HG02973 (cell line): Measurements from ENCODE around the gene BAD.
A peak's percentile ranks its signal among the peaks of the same experiment; 100 is the strongest.

Source experiments
- ATAC-seq: cut with Tn5 transposase; IDR thresholded peaks from one replicate; pipeline ENCODE4 v1.9.1; 2021; ENCODE audit warnings: moderate library complexity; ENCODE audit not compliant: unreplicated experiment

The BAD gene

DNA sequence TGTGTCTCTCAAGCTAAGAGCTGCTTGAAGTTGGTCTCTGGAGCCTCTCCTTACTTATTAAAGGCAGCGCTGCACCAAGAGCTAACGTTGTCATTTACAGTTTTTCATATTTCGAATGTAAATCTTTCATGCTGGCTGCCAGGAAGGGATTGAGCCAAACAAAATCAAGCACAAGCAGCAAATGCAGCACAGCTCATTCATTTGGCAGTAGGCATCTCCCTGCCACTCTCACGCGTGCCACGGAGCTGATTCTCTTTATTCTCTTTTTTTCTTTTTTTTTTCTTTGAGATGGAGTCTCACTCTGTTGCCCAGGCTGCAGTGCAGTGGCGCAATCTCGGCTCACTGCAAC is 51.5 kb downstream of the BAD start:
- no peak for ATAC-seq

DNA sequence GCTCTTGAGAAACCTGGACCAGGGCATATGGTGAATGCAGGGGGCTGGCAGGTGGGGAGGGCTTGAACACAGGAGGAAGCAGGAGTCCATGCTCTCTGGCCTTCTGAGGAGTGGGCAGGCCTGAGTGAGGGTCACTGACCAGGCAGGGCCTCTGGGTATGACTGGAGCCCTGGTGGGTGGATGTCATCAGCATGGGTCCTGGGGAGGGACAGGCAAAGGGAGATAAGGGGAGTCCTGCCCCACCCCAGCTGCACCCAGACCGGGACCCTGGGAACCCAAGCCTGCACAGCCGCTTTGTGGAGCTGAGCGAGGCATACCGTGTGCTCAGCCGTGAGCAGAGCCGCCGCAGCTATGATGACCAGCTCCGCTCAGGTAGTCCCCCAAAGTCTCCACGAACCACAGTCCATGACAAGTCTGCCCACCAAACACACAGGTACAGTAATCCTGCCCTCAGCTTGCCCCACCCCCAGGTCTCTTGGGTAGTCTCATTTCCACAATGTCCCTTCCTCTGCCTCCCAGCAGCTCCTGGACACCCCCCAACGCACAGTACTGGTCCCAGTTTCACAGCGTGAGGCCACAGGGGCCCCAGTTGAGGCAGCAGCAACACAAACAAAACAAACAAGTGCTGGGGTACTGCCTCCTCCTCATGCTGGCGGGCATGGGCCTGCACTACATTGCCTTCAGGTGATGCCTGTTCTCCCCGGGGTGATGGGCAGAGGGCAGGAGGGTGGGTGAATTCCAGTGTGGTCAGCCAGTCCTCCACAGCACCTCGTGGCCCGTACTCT is 52.1 kb downstream of the BAD start:
- no peak for ATAC-seq

DNA sequence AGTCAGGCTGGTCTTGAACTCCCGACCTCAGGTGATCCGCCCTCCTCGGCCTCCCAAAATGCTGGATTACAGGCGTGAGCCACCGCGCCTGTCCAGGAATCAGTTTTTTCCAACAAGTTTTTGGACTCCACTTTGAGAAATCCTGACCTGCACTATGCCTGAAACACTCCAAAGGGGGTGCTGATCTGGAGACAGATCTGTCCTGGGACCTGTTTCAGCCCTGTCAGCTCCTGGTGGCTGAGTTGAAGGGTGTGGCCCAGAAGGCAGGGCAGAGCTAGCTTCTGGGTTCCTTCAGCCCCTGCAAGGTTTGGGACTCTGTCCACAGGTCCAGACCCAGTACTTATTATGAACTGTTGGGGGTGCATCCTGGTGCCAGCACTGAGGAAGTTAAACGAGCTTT is 52.9 kb downstream of the BAD start:
- ATAC-seq, result no peak

DNA sequence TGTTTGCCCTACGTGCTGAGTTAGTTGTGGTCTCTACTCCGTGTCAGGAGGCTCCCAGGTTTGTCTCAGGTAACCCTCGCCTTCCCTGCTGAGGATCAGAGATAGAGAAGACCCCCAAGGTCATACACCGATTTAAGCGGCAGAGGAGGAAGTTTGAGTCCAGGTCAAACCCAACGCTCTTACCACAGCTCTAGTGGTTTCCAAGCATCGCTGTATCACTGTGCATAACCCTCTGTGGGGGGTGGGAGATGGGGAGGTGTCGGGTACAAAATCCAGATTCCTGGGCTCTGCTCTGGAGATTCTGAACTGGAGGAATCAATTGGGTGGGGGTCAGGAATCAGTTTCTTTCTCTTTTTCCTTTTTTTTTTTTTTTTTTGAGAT is 53.5 kb downstream of the BAD start:
- ATAC-seq, result no peak

DNA sequence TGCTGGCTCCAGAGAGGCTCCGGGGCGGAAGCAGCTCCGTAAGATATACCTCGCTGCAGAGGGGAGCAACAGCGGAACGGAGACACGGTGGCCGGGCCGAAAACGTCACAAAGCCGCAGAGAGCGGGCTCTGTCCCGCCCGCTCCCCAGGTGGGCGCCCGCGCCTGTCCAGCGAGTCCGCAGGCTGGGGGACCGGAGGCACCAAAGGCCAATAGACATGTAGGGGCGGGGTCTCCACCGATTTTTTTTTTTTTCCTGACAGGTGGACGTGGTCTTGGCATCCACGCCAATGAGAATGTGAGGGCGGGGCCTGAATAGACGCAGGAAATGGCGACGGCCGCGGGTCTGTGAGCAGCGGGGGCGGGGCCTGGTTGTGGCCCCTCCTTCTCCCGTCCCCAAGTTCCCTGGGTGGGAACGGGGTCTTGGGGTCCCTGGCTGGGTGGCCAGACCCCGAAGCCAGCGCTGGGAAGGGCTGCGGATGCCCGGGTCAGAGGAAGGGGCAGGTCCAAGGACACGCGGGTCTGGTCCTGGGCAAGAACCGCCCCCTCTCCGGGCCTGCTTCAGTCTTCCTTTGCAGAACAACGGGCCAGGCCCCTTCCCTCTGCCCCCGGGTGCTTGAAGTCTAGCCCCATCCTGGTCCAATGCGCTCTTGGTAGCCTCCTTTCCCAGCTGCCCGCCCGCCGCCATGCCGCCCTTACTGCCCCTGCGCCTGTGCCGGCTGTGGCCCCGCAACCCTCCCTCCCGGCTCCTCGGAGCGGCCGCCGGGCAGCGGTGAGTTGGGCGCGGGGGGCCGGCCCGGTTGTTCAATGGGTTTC is 54.1 kb downstream of the BAD start, which contains the start of gene DNAJC4:
DNAJC4 (plus strand) TSS at position 378 of the 814 bp plus-strand sequence; CDS start at position 685, 307 bp downstream.
- peak; percentile 35 for ATAC-seq

DNA sequence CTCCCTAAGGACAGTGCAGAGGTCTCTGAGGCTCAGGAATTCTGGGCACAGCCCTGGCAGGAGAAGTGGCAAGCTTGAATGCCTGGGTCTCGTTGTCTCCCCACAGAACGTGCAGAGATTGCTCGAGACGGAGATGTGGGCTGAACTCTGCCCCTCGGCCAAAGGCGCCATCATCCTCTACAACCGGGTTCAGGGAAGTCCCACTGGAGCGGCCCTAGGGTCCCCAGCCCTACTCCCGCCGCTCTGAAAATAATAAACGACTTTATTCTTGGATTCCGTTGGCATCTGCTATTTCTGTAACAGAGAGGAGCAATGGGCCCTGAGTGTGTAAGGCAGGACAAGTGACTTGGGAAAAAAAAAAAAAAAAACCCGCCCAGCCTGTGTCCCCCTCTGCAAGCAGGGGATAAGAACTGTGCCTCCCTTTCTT is 54.7 kb downstream of the BAD start:
- ATAC-seq, result no peak

DNA sequence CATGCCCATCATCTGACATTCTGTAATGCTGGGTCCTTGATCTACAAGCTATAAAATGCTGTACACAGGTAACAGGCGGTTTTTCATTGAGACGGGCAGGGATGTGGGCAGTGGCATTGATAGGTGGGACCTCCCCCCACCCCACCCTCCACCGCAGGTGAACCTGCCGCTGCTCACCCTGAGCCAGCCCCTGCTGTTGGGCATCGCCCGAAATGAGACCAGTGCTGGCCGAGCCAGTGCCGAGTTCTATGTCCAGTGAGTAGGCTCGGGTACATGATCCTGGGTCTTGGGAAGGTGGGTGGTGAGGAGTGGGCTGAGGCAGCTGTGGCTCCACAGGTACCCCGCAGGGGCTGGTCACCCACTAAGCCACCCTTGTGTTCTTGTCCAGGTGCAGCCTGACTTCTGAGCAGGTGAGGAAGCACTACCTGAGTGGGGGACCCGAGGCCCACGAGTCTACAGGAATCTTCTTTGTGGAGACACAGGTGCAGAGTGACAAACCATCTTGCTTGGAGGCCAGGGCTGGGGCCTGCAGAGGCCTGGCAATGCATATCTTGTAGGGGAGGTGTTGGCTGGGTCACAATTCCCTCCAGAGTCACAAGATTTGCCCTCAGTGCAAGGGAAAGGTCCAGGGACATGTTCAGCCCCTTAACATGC is 55.2 kb downstream of the BAD start:
- no peak for ATAC-seq

DNA sequence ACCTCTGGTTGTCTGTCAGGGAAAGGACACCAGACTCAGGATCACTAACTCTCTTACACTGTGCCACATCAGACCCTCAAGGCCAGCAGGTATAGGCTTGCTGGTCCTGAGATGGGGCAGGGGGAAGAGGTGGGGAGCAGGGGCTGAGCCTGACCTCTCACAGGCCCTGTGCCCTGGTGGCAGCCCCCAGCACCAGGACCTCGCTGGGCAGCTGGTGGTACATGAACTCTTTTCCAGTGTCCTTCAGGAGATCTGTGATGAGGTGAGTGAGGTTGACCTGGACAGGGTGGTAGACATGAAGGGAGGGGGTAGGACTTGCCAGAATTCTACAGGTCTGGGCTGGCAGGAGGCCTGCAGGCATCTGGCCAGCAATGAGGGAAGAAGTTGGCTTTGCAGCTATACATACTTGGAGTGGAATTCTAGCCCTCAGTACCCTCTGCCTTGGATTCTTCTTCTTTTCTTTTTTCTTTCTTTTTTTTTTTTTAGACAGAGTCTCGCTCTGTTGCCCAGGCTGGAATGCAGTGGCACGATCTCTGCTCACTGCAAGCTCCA is 57.0 kb downstream of the BAD start:
- no peak for ATAC-seq

DNA sequence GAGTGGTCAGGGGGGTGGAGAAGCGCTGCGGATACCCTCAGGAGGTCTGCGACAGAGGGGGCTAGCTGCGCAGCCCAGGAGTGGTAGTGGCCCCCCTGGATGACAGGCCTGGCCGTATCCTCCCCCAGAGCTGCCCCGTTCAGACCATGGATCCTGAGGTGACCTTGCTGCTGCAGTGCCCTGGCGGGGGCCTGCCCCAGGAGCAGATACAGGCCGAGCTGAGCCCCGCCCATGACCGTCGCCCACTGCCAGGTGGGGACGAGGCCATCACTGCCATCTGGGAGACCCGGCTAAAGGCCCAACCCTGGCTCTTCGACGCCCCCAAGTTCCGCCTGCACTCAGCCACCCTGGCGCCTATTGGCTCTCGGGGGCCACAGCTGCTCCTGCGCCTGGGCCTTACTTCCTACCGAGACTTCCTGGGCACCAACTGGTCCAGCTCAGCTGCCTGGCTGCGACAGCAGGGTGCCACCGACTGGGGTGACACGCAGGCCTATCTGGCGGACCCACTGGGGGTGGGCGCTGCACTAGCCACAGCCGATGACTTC is 57.9 kb downstream of the BAD start:
- no peak for ATAC-seq

DNA sequence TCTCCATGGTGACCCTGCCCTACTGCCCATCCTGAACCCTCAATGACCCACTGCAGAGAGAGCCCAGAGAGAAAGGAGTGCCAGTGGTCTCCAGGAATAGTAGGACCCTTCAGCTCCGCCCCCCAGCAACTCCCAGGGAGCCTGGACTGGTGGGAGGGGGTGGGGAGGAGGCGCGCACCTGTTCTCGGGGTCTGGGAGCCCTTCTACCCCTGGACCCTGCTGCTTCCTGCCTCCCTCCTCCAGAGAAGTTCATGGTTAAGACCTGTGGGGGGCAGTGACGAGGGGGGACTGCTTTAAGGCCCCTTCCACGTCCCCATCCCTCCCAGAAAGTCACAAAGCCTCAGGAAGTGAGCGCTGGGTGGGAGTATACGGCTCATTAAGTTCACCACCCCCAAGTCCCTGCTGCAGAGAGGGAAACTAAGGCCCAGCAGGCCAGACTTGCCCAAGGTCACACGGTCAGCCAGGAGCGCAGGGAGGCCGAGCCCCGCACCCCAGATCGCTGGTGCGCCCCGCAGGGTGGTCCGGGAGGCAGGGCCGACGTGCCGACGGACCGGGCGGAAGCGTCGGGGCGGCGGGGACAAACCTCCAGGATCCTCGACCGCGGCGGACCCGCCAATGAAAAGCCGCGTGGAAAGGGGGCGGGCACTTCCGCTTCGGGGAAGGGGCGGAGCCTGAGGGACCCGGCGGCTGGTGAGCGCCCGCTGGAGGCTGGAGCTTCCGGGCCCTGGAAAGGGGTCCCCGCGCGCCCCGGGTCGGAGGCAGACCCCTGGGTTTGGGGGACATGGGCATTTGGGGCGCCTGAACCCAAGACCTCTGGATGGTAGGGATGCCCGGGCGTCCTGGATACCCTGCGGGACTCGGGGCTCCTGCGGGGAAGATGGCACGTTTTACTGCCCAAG is 58.6 kb downstream of the BAD start, which contains the start of the genes NUDT22 and TRPT1:
NUDT22 (plus strand) TSS at position 667 of the 899 bp plus-strand sequence. CDS start 379 bp downstream, outside the sequence.
TRPT1 (minus strand) TSS at position 579 of the 899 bp plus-strand sequence; CDS start at position 253, 326 bp downstream.
- ATAC-seq, result peak; percentile 33

DNA sequence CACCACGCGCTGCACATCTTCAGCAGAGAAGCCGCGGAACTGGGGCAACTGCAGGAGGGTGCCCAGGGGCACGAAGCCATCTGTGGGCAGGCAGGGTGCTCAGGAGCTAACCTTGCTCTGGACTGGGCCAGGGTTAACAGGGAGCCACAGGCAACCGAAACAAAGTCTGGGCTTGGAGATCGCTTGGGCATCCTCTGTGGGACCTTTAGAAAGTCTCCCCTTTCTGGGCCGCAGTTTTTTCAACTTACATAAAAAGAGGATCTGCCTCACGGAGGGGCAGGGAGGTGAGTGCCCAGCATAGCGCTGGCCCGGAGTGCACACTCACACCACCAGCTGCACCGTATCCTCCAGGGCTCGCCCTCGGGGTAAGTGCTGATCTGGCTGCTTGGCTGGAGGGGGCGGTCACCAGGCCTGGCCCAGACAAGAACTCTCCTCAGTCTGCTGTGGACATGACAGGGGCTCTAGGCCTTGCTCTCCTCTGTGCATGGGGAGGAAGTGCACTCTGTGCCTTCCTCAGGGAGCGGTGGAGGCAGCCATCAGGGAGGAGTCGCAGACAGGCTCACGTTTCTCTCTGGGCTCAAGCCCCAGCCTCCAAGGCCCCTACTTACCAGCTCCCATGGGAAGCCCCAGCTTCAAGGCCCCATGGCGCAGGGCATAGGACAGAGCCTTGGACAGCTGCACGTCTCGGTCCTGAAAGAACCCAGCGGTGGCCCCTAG is 59.4 kb downstream of the BAD start:
- no peak for ATAC-seq

DNA sequence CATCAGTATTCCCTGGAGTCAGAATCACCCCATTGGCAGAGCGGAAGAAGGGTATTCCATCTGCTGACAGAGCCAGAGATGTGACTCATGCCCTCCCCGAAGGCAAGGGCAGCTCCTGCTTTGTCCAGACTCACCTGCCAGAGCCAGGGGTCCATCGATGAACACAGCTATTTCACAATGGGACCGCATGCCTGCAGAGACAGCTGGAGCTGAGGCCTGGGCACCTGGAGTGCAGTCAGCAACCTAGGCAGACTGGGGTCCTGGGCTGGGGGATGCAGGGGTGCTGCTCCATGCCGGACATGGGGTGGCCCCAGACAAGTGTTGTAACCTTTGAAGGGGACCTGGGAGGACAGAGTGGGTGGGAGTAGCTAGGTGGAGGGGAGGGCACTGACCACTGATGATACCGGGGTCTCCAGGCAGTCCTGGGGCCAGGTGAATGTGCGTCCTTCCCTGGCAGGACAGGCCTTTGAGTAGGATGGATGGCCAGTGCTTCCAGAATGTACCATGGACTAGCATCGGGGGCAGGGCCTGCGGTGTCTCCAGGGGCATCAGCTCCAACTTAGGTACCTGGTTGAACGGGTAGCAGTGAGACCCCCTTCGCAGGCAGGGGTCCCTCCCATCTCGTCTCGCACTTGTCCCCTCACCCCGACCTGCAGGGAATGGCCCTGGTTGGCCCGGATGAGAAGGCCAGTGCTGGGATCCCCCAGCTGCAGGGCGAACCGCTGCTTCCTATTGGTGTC is 60.1 kb downstream of the BAD start:
- ATAC-seq, result no peak

DNA sequence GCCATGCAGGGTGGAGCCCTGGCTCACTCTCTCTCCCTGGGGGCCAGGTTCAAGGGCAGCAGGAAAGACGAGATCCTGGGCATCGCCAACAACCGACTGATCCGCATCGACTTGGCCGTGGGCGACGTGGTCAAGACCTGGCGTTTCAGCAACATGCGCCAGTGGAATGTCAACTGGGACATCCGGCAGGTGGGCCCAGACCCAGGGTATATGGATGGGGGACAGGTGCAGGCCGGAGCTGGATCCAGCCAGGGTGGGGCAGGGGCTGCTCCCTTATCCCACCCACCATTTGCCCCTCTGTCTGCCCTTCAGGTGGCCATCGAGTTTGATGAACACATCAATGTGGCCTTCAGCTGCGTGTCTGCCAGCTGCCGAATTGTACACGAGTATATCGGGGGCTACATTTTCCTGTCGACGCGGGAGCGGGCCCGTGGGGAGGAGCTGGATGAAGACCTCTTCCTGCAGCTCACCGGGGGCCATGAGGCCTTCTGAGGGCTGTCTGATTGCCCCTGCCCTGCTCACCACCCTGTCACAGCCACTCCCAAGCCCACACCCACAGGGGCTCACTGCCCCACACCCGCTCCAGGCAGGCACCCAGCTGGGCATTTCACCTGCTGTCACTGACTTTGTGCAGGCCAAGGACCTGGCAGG is 61.3 kb downstream of the BAD start:
- no peak for ATAC-seq

DNA sequence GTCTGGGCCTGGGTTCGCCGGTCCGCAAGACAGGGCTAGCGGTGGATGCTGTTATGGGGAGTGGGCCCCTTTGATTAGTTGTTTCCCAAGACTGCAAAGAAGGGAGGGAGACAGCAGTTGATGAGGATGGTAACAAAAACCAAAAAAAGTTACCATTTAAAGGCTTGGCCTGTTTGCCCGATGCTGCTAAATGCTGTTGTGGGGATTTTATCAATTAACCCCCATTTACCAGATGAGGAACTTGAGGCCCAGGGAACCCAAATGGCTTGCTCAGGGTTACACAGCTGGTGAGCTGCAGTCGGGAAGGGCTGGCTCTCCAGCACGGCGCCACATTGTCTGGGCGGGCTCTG is 61.8 kb downstream of the BAD start:
- no peak for ATAC-seq

DNA sequence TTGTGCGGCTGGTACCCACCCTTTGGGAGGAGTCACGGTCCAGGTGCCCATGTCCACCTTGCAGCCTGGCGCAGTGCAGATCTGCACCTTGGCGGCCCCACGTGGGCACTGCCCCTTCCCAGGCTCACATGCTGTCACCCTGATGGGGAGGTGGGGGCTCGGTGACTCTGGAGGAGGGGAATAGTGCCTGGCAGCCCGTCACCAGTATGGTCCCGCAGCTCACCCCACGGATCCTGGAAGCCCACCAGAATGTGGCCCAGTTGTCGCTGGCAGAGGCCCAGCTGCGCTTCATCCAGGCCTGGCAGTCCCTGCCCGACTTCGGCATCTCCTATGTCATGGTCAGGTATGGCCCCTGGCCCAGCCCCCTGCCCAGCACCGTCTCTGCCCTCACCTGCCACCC is 63.7 kb downstream of the BAD start:
- ATAC-seq, result no peak

DNA sequence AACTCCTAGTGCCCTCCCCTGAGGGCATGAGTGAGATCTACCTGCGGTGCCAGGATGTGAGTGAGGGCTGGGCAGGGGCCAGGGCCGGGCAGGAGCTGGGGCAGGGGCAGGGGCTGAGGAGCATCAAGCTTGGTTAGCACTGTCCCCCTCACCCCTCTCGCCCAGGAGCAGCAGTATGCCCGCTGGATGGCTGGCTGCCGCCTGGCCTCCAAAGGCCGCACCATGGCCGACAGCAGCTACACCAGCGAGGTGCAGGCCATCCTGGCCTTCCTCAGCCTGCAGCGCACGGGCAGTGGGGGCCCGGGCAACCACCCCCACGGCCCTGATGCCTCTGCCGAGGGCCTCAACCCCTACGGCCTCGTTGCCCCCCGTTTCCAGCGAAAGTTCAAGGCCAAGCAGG is 64.2 kb downstream of the BAD start:
- ATAC-seq, result no peak
